K562 (cell line): ENCODE measurements around the gene OR6Y1. TPM values are rescaled to one million over a fixed set of nuclear protein-coding genes. Genes with fewer than 3 reads are reported as not detected.

Source experiments
- ATAC-seq: fragments of 200-7000 bp; cut with Tn5 transposase; 3 replicates; pipeline ENCODE4 v1.9.1; 2020; ENCODE audit warnings: moderate library complexity
- BruUV-seq: library from RNA; stranded (reverse); fragments of 400-500 nt; replicated peaks from 2 replicates; lab custom pipeline; 2021; lab: Mats Ljungman, UMichigan
- CTCF ChIA-PET: fragments of 300-600 bp; formaldehyde crosslinking; extraction: SDS; loops from one replicate; lab custom pipeline; 2021; ENCODE audit warnings: low intra/inter-chr PET ratio; lab: Yijun Ruan, JAX
- POLR2A ChIA-PET: fragments of 300-600, 350-650 bp; sonication (Branson Sonifier 250); formaldehyde crosslinking; extraction: SDS; loops from one replicate; lab custom pipeline; 2021; ENCODE audit warnings: antibody characterized with exemption, inconsistent platforms; lab: Yijun Ruan, JAX
- DNase-seq, 4 experiments: peaks; one replicate each; pipeline versions ENCODE4 v3.0.0 to v3.0.0-alpha.2; 2011 to 2018; ENCODE audit warnings: low spot score in 3 of 4, mixed read lengths in 3 of 4; ENCODE audit errors: extremely low read depth in 1 of 4
- FAIRE-seq: peaks from 2 replicates; lab custom pipeline; 2011; peaks lifted over from hg19 to GRCh38; lab: Jason Lieb, UNC
- H2AFZ ChIP-seq: 2 replicates; pipeline ENCODE4 v1.6.0; 2011; ENCODE audit warnings: low read depth, low read length, control low read depth, inconsistent platforms
- H3K27ac ChIP-seq: fragments of 200-600 bp; 3 replicates; pipeline ENCODE4 v1.8.0; 2011; ENCODE audit warnings: low read depth, mild to moderate bottlenecking, control low read depth, inconsistent platforms, low read length, moderate library complexity, mixed read lengths; ENCODE audit errors: extremely low read depth
- H3K27me3 ChIP-seq, 2 experiments: fragments of 300-600 bp in 1 of 2; 2 replicates in 1 of 2; 3 replicates in 1 of 2; pipeline versions ENCODE4 v1.6.0 to v1.8.0; 2011; ENCODE audit warnings: inconsistent platforms in 2 of 2, low read length in 2 of 2, mild to moderate bottlenecking in 1 of 2, mixed read lengths in 1 of 2, moderate library complexity in 1 of 2; ENCODE audit not compliant: control insufficient read depth in 2 of 2, insufficient read depth in 2 of 2
- H3K36me3 ChIP-seq: fragments of 300-600 bp; 3 replicates; pipeline ENCODE4 v1.8.0; 2011; ENCODE audit warnings: mild to moderate bottlenecking, low read length, inconsistent platforms; ENCODE audit not compliant: control insufficient read depth, insufficient read depth
- H3K4me1 ChIP-seq, 2 experiments: fragments of 200-600 bp in 1 of 2; replicated peaks in 1 of 2; 2 replicates in 1 of 2; 3 replicates in 1 of 2; pipeline versions ENCODE4 v1.5.1 to v1.8.0; 2011; ENCODE audit warnings: inconsistent platforms in 2 of 2, low read length in 2 of 2, mild to moderate bottlenecking in 1 of 2, mixed read lengths in 1 of 2, moderate library complexity in 1 of 2; ENCODE audit not compliant: control insufficient read depth in 2 of 2, insufficient read depth in 2 of 2
- H3K4me2 ChIP-seq: 2 replicates; pipeline ENCODE4 v1.6.1; 2011; ENCODE audit warnings: low read length, control low read depth, inconsistent platforms, mixed read lengths; ENCODE audit not compliant: insufficient read depth
- H3K4me3 ChIP-seq: fragments of 200-600 bp; sonication (generic), shearing (Covaris generic); 2 replicates; pipeline ENCODE4 v1.5.1; 2016; ENCODE audit warnings: control low read depth, inconsistent platforms
- H3K79me2 ChIP-seq: fragments of 200-600 bp; 3 replicates; pipeline ENCODE4 v1.8.0; 2011; ENCODE audit warnings: low read length, inconsistent platforms; ENCODE audit not compliant: control insufficient read depth, insufficient read depth
- H3K9ac ChIP-seq, 2 experiments: 2 replicates each; pipeline versions ENCODE4 v1.6.0 to v1.6.1; 2011; ENCODE audit warnings: low read depth in 2 of 2, low read length in 2 of 2, control low read depth in 1 of 2, inconsistent platforms in 1 of 2, mild to moderate bottlenecking in 1 of 2, mixed read lengths in 1 of 2; ENCODE audit not compliant: insufficient read depth in 1 of 2
- H3K9me1 ChIP-seq: one replicate; pipeline ENCODE4 v1.6.0; 2011; ENCODE audit warnings: inconsistent platforms, mild to moderate bottlenecking, low read length, moderate library complexity; ENCODE audit not compliant: control insufficient read depth, insufficient read depth
- H3K9me3 ChIP-seq: replicated peaks from 2 replicates; pipeline ENCODE4 v1.5.1; 2011; ENCODE audit warnings: low read depth, low read length, inconsistent platforms; ENCODE audit not compliant: control insufficient read depth, insufficient read depth
- H4K20me1 ChIP-seq: replicated peaks from 2 replicates; pipeline ENCODE4 v1.6.1; 2011; ENCODE audit warnings: low read length, inconsistent platforms, mixed read lengths; ENCODE audit not compliant: control insufficient read depth, insufficient read depth
- CEBPG ChIP-seq, 3 experiments: fragments of 200-800 bp in 1 of 3; sonication (Bioruptor generic) in 1 of 3; sonication (generic) in 1 of 3; formaldehyde crosslinking in 1 of 3; IDR thresholded peaks in 2 of 3; conservative IDR thresholded peaks in 1 of 3; 2 replicates each; pipeline versions ENCODE4 v1.6.1 to v1.8.0; 2016 to 2022; ENCODE audit warnings: missing compliant biosample characterization in 2 of 3, missing genetic modification characterization in 2 of 3, mild to moderate bottlenecking in 1 of 3, missing genetic modification reagents in 1 of 3
- CHD4 ChIP-seq: fragments of 200-600 bp; sonication (generic); IDR thresholded peaks from 3 replicates; pipeline ENCODE4 v1.6.1; 2012; ENCODE audit warnings: low read depth, mild to moderate bottlenecking, mixed read lengths, low read length, inconsistent platforms; ENCODE audit not compliant: insufficient read depth, insufficient replicate concordance, poor library complexity, severe bottlenecking
- EWSR1 ChIP-seq: fragments of 450-650 bp; IDR thresholded peaks from 2 replicates; pipeline ENCODE4 v1.6.1; 2018; ENCODE audit warnings: borderline replicate concordance, mild to moderate bottlenecking, low read depth, moderate library complexity; ENCODE audit not compliant: partially characterized antibody
- FOXJ2 ChIP-seq: fragments of 200-800 bp; sonication (Bioruptor generic); IDR thresholded peaks from 2 replicates; pipeline ENCODE4 v1.6.1; 2016; ENCODE audit warnings: missing genetic modification characterization, missing compliant biosample characterization
- HDAC8 ChIP-seq: fragments of 450-650 bp; IDR thresholded peaks from 2 replicates; pipeline ENCODE4 v1.6.1; 2016; ENCODE audit warnings: mild to moderate bottlenecking, missing genetic modification characterization, moderate library complexity, missing compliant biosample characterization
- ILK ChIP-seq: fragments of 450-650 bp; IDR thresholded peaks from 2 replicates; pipeline ENCODE4 v1.6.1; 2016; ENCODE audit warnings: missing genetic modification characterization, low read depth, mild to moderate bottlenecking, missing compliant biosample characterization, moderate library complexity, borderline replicate concordance
- NR2C2 ChIP-seq, 2 experiments: fragments of 200-800 bp in 1 of 2; sonication (Bioruptor generic) in 1 of 2; sonication (generic) in 1 of 2; formaldehyde crosslinking in 1 of 2; IDR thresholded peaks; 2 replicates each; pipeline versions ENCODE4 v1.6.1 to v1.8.0; 2016 to 2022; ENCODE audit warnings: mild to moderate bottlenecking in 1 of 2, missing compliant biosample characterization in 1 of 2, missing genetic modification characterization in 1 of 2, missing genetic modification reagents in 1 of 2
- NR2F6 ChIP-seq: fragments of 450-650 bp; formaldehyde crosslinking; IDR thresholded peaks from 2 replicates; pipeline ENCODE4 v1.4.0; 2020; ENCODE audit warnings: mild to moderate bottlenecking
- RBM17 ChIP-seq: fragments of 200-400 bp; formaldehyde crosslinking; IDR thresholded peaks from 2 replicates; pipeline ENCODE4 v1.6.1; 2017; ENCODE audit warnings: low read depth, mild to moderate bottlenecking, low read length, borderline replicate concordance
- SAFB ChIP-seq: fragments of 200-400 bp; formaldehyde crosslinking; IDR thresholded peaks from 2 replicates; pipeline ENCODE4 v1.6.1; 2017; ENCODE audit warnings: low read depth, low read length, borderline replicate concordance
- SPI1 ChIP-seq: IDR thresholded peaks from 2 replicates; pipeline ENCODE4 v1.6.1; 2011; ENCODE audit warnings: low read depth, low read length, control low read depth, borderline replicate concordance
- ZHX1 ChIP-seq: fragments of 150-350 bp; conservative IDR thresholded peaks from 2 replicates; pipeline ENCODE4 v1.6.1; 2014; ENCODE audit warnings: low read length
- WGBS: fragments of 100-300 bp; shearing (Covaris generic); methylation state at CpG from one replicate; pipeline ENCODE4 v1.1.6; 2016; ENCODE audit warnings: low coverage, mixed read lengths; ENCODE audit not compliant: insufficient coverage; ENCODE audit errors: missing lambda C conversion rate; 5-methylcytosine and 5-hydroxymethylcytosine counted together
- in situ Hi-C: fragments of 300-500 bp; cut with MboI; formaldehyde crosslinking; loops from 4 replicates; pipeline ENCODE4 v1.15.0; 2018; ENCODE audit warnings: inconsistent platforms, mixed read lengths
- intact Hi-C: fragments of 100-400 bp; cut with micrococcal nuclease; formaldehyde crosslinking; loops from 2 replicates; pipeline ENCODE4 v1.14.2; 2022
- polyA plus RNA-seq, 8 experiments: library from polyadenylated mRNA; depleted of rRNA in 4 of 8; stranded (reverse) in 5 of 8; unstranded in 3 of 8; fragments of >200 nt; fragmentation: Nextera tagmentation in 2 of 8; fragmentation: Illumina TruSeq in 1 of 8; extraction: Ambion mirVana in 2 of 8; extraction: Trizol in 1 of 8; gene quantifications; 2 replicates each; pipeline versions ENCODE4 v1.2.1 to v1.2.3, GENCODE V29; 2011 to 2014; ENCODE audit warnings: inconsistent platforms in 1 of 8, missing spikeins in 1 of 8
- total RNA-seq, 7 experiments: library from RNA; depleted of rRNA in 6 of 7; stranded (reverse); fragments of >200 nt in 6 of 7; fragmentation: Illumina TruSeq in 2 of 7; extraction: Trizol in 2 of 7; gene quantifications; 2 replicates each; pipeline versions ENCODE4 v1.2.1 to v1.2.3, GENCODE V29; 2011 to 2021; ENCODE audit warnings: low replicate concordance in 1 of 7

Gene OR6Y1
- total and polyA plus RNA-seq, 9 of the 15 experiments (the other 6 are each of a cell fraction or from before 2014, with no cell fraction given), result not detected

DNA sequence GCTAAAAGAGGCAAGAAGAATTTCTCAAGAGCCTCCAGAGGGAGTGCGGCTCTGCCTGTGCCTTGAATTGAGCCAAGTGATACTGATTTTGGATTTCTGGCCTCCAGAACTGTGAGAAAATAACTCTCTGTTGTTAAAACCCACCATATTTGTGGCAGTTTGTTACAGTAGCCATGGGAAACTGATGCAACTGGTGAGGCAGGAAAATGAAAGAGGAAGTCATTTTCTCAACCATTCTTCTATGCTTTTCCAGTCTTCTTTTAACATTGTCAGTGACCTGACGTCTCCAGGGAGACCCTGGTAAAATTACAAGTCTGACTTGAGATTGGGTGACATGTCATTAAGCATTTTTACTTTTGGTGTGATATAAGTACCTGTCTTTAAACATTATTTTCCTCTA is 10.4 kb upstream of the OR6Y1 start:
- no peaks in the 10 kb centered on the region for H3K9me3 ChIP-seq
- no peak overlapping the region for H3K4me3 ChIP-seq
- DNase-seq (no peak), ATAC-seq (no peak), FAIRE-seq (no peak)
- no peaks in the 10 kb centered on the region for H3K9me1 ChIP-seq
- 3% methylated on average over 2 of the region's 2 CpGs for WGBS
- CTCF ChIA-PET, result no interaction called here
- no peak overlapping the region for H2AFZ ChIP-seq
- POLR2A ChIA-PET, result no interaction called here
- in situ Hi-C loops (no loop called here), intact Hi-C loops (no loop called here)
- BruUV-seq, result no TSS peak
- no peaks in the 10 kb centered on the region for H3K36me3 ChIP-seq
- no peak overlapping the region for H3K9ac ChIP-seq
- TF ChIP-seq SPI1 (peak; percentile 38; the same call in 1 of the 2 replicates), FOXJ2 (peak; percentile 14; the same call in 1 of the 2 replicates), HDAC8 (no peak)
- no peaks in the 10 kb centered on the region for H3K4me1 ChIP-seq
- H3K79me2 ChIP-seq, result no peaks in the 10 kb centered on the region
- H3K27me3 ChIP-seq, result no peaks in the 10 kb centered on the region
- H4K20me1 ChIP-seq, result no peaks in the 10 kb centered on the region
- H3K27ac ChIP-seq, result no peak overlapping the region
- no peak overlapping the region for H3K4me2 ChIP-seq

DNA sequence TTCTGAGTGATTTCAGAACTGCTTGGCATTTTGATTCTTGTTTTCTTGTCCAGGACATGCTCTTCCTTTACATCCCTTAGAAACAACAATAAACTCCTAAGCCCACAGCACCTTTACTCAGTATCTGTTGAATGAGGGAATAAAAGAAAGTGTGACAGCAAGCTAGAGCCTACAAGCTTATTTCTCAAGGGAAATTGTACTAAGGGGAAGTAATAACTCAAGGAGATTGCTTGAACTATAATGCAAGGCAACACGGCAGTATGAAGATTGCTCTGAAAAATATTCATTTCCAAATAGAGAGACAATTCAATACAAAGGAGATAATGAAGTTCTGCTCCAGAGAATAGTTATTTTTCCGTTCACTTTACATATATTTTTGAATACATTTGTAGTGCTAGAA is 9.6 kb upstream of the OR6Y1 start:
- DNase-seq, result no peak
- Histone ChIP-seq H3K27me3 (no peaks in the 10 kb centered on the region; a peak in 1 of 5 replicates), H3K27ac (no peak overlapping the region), H3K9me3 (no peaks in the 10 kb centered on the region), H3K79me2 (no peaks in the 10 kb centered on the region), H4K20me1 (no peaks in the 10 kb centered on the region), H3K4me2 (no peak overlapping the region), H3K4me3 (no peak overlapping the region), H2AFZ (no peak overlapping the region), H3K9me1 (no peaks in the 10 kb centered on the region), H3K9ac (no peak overlapping the region), H3K36me3 (no peaks in the 10 kb centered on the region), H3K4me1 (no peaks in the 10 kb centered on the region)
- ChIA-PET POLR2A (no interaction called here), CTCF (no interaction called here)
- FAIRE-seq, result no peak
- intact Hi-C loops (no loop called here), in situ Hi-C loops (no loop called here)
- no peak for ATAC-seq
- WGBS, result 0% methylated on average over 2 of the region's 2 CpGs
- no TSS peak for BruUV-seq
- TF ChIP-seq ILK (no peak), NR2F6 (CRISPR knock-in tag) (no peak), NR2C2 (CRISPR knock-in tag; IDR thresholded peaks at IDR 0.05) (no peak), NR2C2 (tag; IDR thresholded peaks at IDR 0.05) (no peak), CHD4 (no peak), CEBPG (CRISPR knock-in tag; IDR thresholded peaks at IDR 0.05) (no peak), CEBPG (tag; conservative IDR thresholded peaks at IDR 0.05 in 1 of 2, IDR thresholded peaks at IDR 0.05 in 1 of 2) (no peak), SAFB (no peak), EWSR1 (no peak), RBM17 (no peak), ZHX1 (no peak)
